ENCODE results near the gene CHD6. TPM values are rescaled to one million over a fixed set of nuclear protein-coding genes. Genes with fewer than 3 reads are reported as not detected.

The CHD6 gene
- total and polyA plus RNA-seq, 3 experiments from 2014 or later, result 24.6 to 59.5 (median 25.3) TPM

GRCh38 chr20:41506192-41506915 lies 111.8 kb downstream of the CHD6 start:
- H3K27ac Mint-ChIP-seq, result no peak overlapping the region
- H3K9me3 Mint-ChIP-seq, result peaks cover 1 to 7% (median 4%) of the 10 kb centered on the region in 5 donors
- CTCF ChIA-PET, result no interaction called here

GRCh38 chr20:41505184-41505583 lies 113.0 kb downstream of the CHD6 start:
- CTCF ChIA-PET, result interaction anchor here (1.0 kb wide), 1 partner anchor 10 kb away, joined by 3 read pairs; no protein-coding TSS in a partner anchor
- no peak overlapping the region for H3K27ac Mint-ChIP-seq

More at GRCh38 chr20:41506192-41506915, 111.8 kb downstream of the CHD6 start:
- Histone ChIP-seq H3K36me3 (ENCODE audit: insufficient read depth, low read length) (peaks cover 6% of the 10 kb centered on the region), H3K4me3 (ENCODE audit: low read length) (no peak overlapping the region), H3K4me1 (ENCODE audit: insufficient read depth, low read length) (no peaks in the 10 kb centered on the region), H3K27ac (ENCODE audit: low read depth, low read length) (no peak overlapping the region), H3K27me3 (ENCODE audit: insufficient read depth, low read length, poor library complexity, severe bottlenecking) (no peaks in the 10 kb centered on the region), H3K9me3 (ENCODE audit: low read length) (no peaks in the 10 kb centered on the region)
- Mint-ChIP-seq H3K4me3 (no peak overlapping the region), H3K4me1 (peaks cover 16 to 28% (median 20%) of the 10 kb centered on the region in 3 donors), H3K36me3 (peaks cover 28 to 60% (median 34%) of the 10 kb centered on the region in 3 donors), H3K27me3 (no peaks in the 10 kb centered on the region)
- DNase-seq, result no peak
- POLR2A ChIA-PET, result no interaction called here

DNA sequence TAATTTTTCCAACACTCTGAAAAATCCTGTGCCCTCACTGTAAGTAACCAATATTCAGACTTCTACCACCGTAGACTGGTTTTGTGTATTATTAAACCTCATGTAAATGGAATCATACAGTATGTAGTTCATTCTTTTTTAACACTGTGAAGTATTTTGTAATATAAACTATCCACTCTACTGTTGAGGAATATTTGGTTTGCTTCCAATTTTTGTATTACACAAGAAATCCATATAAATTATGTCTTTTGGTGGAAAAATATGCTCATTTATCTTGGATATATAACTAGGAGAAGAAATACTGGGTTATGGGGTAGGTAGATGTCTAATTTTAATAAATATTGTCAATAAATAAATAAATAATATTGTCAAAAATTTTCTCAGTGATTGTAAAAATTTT lies 116.8 kb downstream of the CHD6 start:
- H3K27ac ChIP-seq (ENCODE audit: low read depth, low read length), result no peak overlapping the region
- no peaks in the 10 kb centered on the region for H3K27me3 ChIP-seq (ENCODE audit: insufficient read depth, low read length, poor library complexity, severe bottlenecking)
- Mint-ChIP-seq H3K27ac (no peak overlapping the region), H3K4me3 (no peak overlapping the region), H3K27me3 (no peaks in the 10 kb centered on the region), H3K36me3 (peaks cover 16 to 55% (median 31%) of the 10 kb centered on the region in 3 donors), H3K4me1 (peaks cover 6 to 14% (median 9%) of the 10 kb centered on the region in 3 donors), H3K9me3 (peaks cover 1 to 7% (median 4%) of the 10 kb centered on the region in 5 donors)
- no peak overlapping the region for H3K4me3 ChIP-seq (ENCODE audit: low read length)
- H3K9me3 ChIP-seq (ENCODE audit: low read length), result no peaks in the 10 kb centered on the region
- peaks cover 9% of the 10 kb centered on the region for H3K36me3 ChIP-seq (ENCODE audit: insufficient read depth, low read length)
- ChIA-PET CTCF (no interaction called here), POLR2A (no interaction called here)
- DNase-seq, result no peak
- no peaks in the 10 kb centered on the region for H3K4me1 ChIP-seq (ENCODE audit: insufficient read depth, low read length)

More at GRCh38 chr20:41505184-41505583, 113.0 kb downstream of the CHD6 start:
- no peaks in the 10 kb centered on the region for H3K27me3 Mint-ChIP-seq
- Histone ChIP-seq H3K36me3 (ENCODE audit: insufficient read depth, low read length) (no peaks in the 10 kb centered on the region), H3K27ac (ENCODE audit: low read depth, low read length) (no peak overlapping the region), H3K9me3 (ENCODE audit: low read length) (no peaks in the 10 kb centered on the region), H3K4me3 (ENCODE audit: low read length) (no peak overlapping the region), H3K4me1 (ENCODE audit: insufficient read depth, low read length) (no peaks in the 10 kb centered on the region), H3K27me3 (ENCODE audit: insufficient read depth, low read length, poor library complexity, severe bottlenecking) (no peaks in the 10 kb centered on the region)
- peaks cover 14 to 28% (median 20%) of the 10 kb centered on the region in 3 donors for H3K4me1 Mint-ChIP-seq
- peaks cover 1 to 7% (median 4%) of the 10 kb centered on the region in 5 donors for H3K9me3 Mint-ChIP-seq
- POLR2A ChIA-PET, result no interaction called here
- H3K4me3 Mint-ChIP-seq, result no peak overlapping the region
- DNase-seq, result no peak
- H3K36me3 Mint-ChIP-seq, result peaks cover 23 to 54% (median 29%) of the 10 kb centered on the region in 3 donors

GRCh38 chr20:41499961-41500725 lies 118.0 kb downstream of the CHD6 start:
- POLR2A ChIA-PET, result no interaction called here

GRCh38 chr20:41499064-41499463 lies 119.1 kb downstream of the CHD6 start:
- H3K27ac Mint-ChIP-seq, result no peak overlapping the region
- H3K4me1 Mint-ChIP-seq, result peaks cover 1 to 8% (median 7%) of the 10 kb centered on the region in 3 donors
- Histone ChIP-seq H3K27me3 (ENCODE audit: insufficient read depth, low read length, poor library complexity, severe bottlenecking) (no peaks in the 10 kb centered on the region), H3K4me1 (ENCODE audit: insufficient read depth, low read length) (no peaks in the 10 kb centered on the region), H3K27ac (ENCODE audit: low read depth, low read length) (no peak overlapping the region), H3K9me3 (ENCODE audit: low read length) (no peaks in the 10 kb centered on the region), H3K36me3 (ENCODE audit: insufficient read depth, low read length) (peaks cover 12% of the 10 kb centered on the region), H3K4me3 (ENCODE audit: low read length) (no peak overlapping the region)
- ChIA-PET POLR2A (no interaction called here), CTCF (no interaction called here)
- H3K36me3 Mint-ChIP-seq, result peaks cover 0 to 55% (median 25%) of the 10 kb centered on the region in 3 donors
- no peaks in the 10 kb centered on the region for H3K9me3 Mint-ChIP-seq
- DNase-seq, result no peak
- H3K4me3 Mint-ChIP-seq, result no peak overlapping the region
- H3K27me3 Mint-ChIP-seq, result no peaks in the 10 kb centered on the region

More at GRCh38 chr20:41499961-41500725, 118.0 kb downstream of the CHD6 start:
- H3K27ac ChIP-seq (ENCODE audit: low read depth, low read length), result no peak overlapping the region
- H3K4me1 Mint-ChIP-seq, result peaks cover 2 to 9% (median 9%) of the 10 kb centered on the region in 3 donors
- H3K27me3 ChIP-seq (ENCODE audit: insufficient read depth, low read length, poor library complexity, severe bottlenecking), result no peaks in the 10 kb centered on the region
- H3K4me3 ChIP-seq (ENCODE audit: low read length), result no peak overlapping the region
- H3K9me3 Mint-ChIP-seq, result peaks cover 0 to 3% (median 0%) of the 10 kb centered on the region in 5 donors
- no peaks in the 10 kb centered on the region for H3K4me1 ChIP-seq (ENCODE audit: insufficient read depth, low read length)
- CTCF ChIA-PET, result no interaction called here
- peaks cover 9% of the 10 kb centered on the region for H3K36me3 ChIP-seq (ENCODE audit: insufficient read depth, low read length)
- H3K27me3 Mint-ChIP-seq, result no peaks in the 10 kb centered on the region
- no peak for DNase-seq
- no peaks in the 10 kb centered on the region for H3K9me3 ChIP-seq (ENCODE audit: low read length)
- peak overlapping the region in 2 of 8 donors; percentile 2 to 36 for H3K27ac Mint-ChIP-seq
- peaks cover 6 to 50% (median 24%) of the 10 kb centered on the region in 3 donors for H3K36me3 Mint-ChIP-seq
- H3K4me3 Mint-ChIP-seq, result no peak overlapping the region

- Mint-ChIP-seq H3K4me3 (no peak overlapping the region), H3K36me3 (peaks cover 0 to 70% (median 33%) of the 10 kb centered on the region in 3 donors), H3K4me1 (peaks cover 0 to 5% (median 5%) of the 10 kb centered on the region in 3 donors), H3K27ac (peak overlapping the region in 2 of 8 donors; percentile 4 to 23), H3K9me3 (no peaks in the 10 kb centered on the region), H3K27me3 (no peaks in the 10 kb centered on the region)
- Histone ChIP-seq H3K9me3 (ENCODE audit: low read length) (no peaks in the 10 kb centered on the region), H3K27ac (ENCODE audit: low read depth, low read length) (no peak overlapping the region), H3K4me3 (ENCODE audit: low read length) (no peak overlapping the region), H3K4me1 (ENCODE audit: insufficient read depth, low read length) (no peaks in the 10 kb centered on the region), H3K36me3 (ENCODE audit: insufficient read depth, low read length) (peaks cover 19% of the 10 kb centered on the region), H3K27me3 (ENCODE audit: insufficient read depth, low read length, poor library complexity, severe bottlenecking) (no peaks in the 10 kb centered on the region)
- no peak for DNase-seq
- ChIA-PET POLR2A (no interaction called here), CTCF (no interaction called here)
Observed at GRCh38 chr20:41497186-41497895, 120.8 kb downstream of the CHD6 start.

- H3K4me1 Mint-ChIP-seq, result no peaks in the 10 kb centered on the region
- peaks cover 40% of the 10 kb centered on the region for H3K36me3 ChIP-seq (ENCODE audit: insufficient read depth, low read length)
- H3K27me3 ChIP-seq (ENCODE audit: insufficient read depth, low read length, poor library complexity, severe bottlenecking), result no peaks in the 10 kb centered on the region
- ChIA-PET POLR2A (no interaction called here), CTCF (interaction anchor here (0.9 to 1.0 kb wide), 2 partner anchors 10 to 14 kb away, joined by 3 read pairs; no protein-coding TSS in a partner anchor)
- no peaks in the 10 kb centered on the region for H3K27me3 Mint-ChIP-seq
- no peak overlapping the region for H3K4me3 ChIP-seq (ENCODE audit: low read length)
- no peak for DNase-seq
- no peaks in the 10 kb centered on the region for H3K9me3 Mint-ChIP-seq
- no peaks in the 10 kb centered on the region for H3K4me1 ChIP-seq (ENCODE audit: insufficient read depth, low read length)
- H3K36me3 Mint-ChIP-seq, result peaks cover 1 to 86% (median 44%) of the 10 kb centered on the region in 3 donors
- H3K27ac ChIP-seq (ENCODE audit: low read depth, low read length), result no peak overlapping the region
- H3K27ac Mint-ChIP-seq, result no peak overlapping the region
- no peak overlapping the region for H3K4me3 Mint-ChIP-seq
- H3K9me3 ChIP-seq (ENCODE audit: low read length), result no peaks in the 10 kb centered on the region
Observed at GRCh38 chr20:41494451-41494850, 123.7 kb downstream of the CHD6 start.
